SKM-1 treated with dmso at 0.1 percent for 144 hours (cell line): ENCODE measurements around the gene FGD6.
A peak's percentile ranks its signal among the peaks of the same experiment; 100 is the strongest.
"Not testable (repeated sequence)": the region's sequence is repeated elsewhere in the genome, so short reads cannot be mapped to it uniquely, and the experiment has no call there.

Experiments
- DNase-seq: peaks from one replicate; lab custom pipeline; 2025; ENCODE audit not compliant: unreplicated experiment; lab: John Stamatoyannopoulos, UW

Gene FGD6

GRCh38 chr12:95131589-95132340 lies 85.5 kb downstream of the FGD6 start:
- DNase-seq, result no peak

- no peak for DNase-seq
Observed at GRCh38 chr12:95130096-95130495, 87.2 kb downstream of the FGD6 start.

- no peak for DNase-seq
Observed at GRCh38 chr12:95129115-95129514, 88.2 kb downstream of the FGD6 start.

GRCh38 chr12:95126736-95127135 lies 90.5 kb downstream of the FGD6 start:
- no peak for DNase-seq

GRCh38 chr12:95126076-95126475 lies 91.2 kb downstream of the FGD6 start:
- no peak for DNase-seq

- DNase-seq, result no peak
Observed at GRCh38 chr12:95124106-95124505, 93.2 kb downstream of the FGD6 start.

GRCh38 chr12:95118788-95119179 lies 98.5 kb downstream of the FGD6 start:
- DNase-seq, result no peak

- no peak for DNase-seq
Observed at GRCh38 chr12:95118138-95118787, 99.0 kb downstream of the FGD6 start.

- peak; percentile 33 for DNase-seq
Observed at GRCh38 chr12:95117178-95117599, 100.1 kb downstream of the FGD6 start.

- DNase-seq, result no peak
Observed at GRCh38 chr12:95116773-95117172, 100.5 kb downstream of the FGD6 start.

GRCh38 chr12:95116341-95116740 lies 100.9 kb downstream of the FGD6 start:
- DNase-seq, result no peak

- no peak for DNase-seq
Observed at GRCh38 chr12:95115641-95116040, 101.6 kb downstream of the FGD6 start.

GRCh38 chr12:95114766-95115405 lies 102.4 kb downstream of the FGD6 start:
- no peak for DNase-seq

- DNase-seq, result no peak
Observed at GRCh38 chr12:95107362-95107761, 109.9 kb downstream of the FGD6 start.

- DNase-seq, result no peak
Observed at GRCh38 chr12:95105540-95105939, 111.7 kb downstream of the FGD6 start.

- no peak for DNase-seq
Observed at GRCh38 chr12:95104919-95105452, 112.3 kb downstream of the FGD6 start.

- no peak for DNase-seq
Observed at GRCh38 chr12:95102916-95103671, 114.2 kb downstream of the FGD6 start.

- not testable (repeated sequence) for DNase-seq
Observed at GRCh38 chr12:95101957-95102356, 115.3 kb downstream of the FGD6 start.

GRCh38 chr12:95100264-95101190 lies 116.7 kb downstream of the FGD6 start:
- no peak for DNase-seq

- no peak for DNase-seq
Observed at GRCh38 chr12:95099270-95099790, 117.9 kb downstream of the FGD6 start.
